Thyroid gland (tissue), 4 donors: ENCODE measurements around the gene NPC2. TPM values are rescaled to one million over a fixed set of nuclear protein-coding genes. Genes with fewer than 3 reads are reported as not detected.

ENCODE experiments used
- DNase-seq, 2 donors: peaks; one replicate each; pipeline ENCODE4 v3.0.0-alpha.2; 2019
- H3K27ac ChIP-seq, 3 donors: fragments of 200-600 bp; sonication (generic); 1 replicate in 2 of 3; 2 replicates in 1 of 3; pipeline ENCODE4 v1.5.1; 2016 to 2019; ENCODE audit warnings: mild to moderate bottlenecking in 1 of 3, moderate library complexity in 1 of 3
- H3K27me3 ChIP-seq: fragments of 200-600 bp; sonication (generic); one replicate; pipeline ENCODE4 v1.5.1; 2019
- H3K36me3 ChIP-seq, 2 donors: fragments of 200-600 bp; sonication (generic); one replicate each; pipeline ENCODE4 v1.5.1; 2016 to 2019
- H3K4me1 ChIP-seq, 2 donors: fragments of 200-600 bp; sonication (generic); one replicate each; pipeline ENCODE4 v1.5.1; 2017 to 2019
- H3K4me3 ChIP-seq, 3 donors: fragments of 200-600 bp; sonication (generic); replicated peaks in 1 of 3; 1 replicate in 2 of 3; 2 replicates in 1 of 3; pipeline ENCODE4 v1.5.1; 2016; ENCODE audit warnings: mild to moderate bottlenecking in 1 of 3
- H3K9me3 ChIP-seq: fragments of 200-600 bp; sonication (generic); one replicate; pipeline ENCODE4 v1.5.1; 2017
- POLR2A ChIP-seq, 2 donors: fragments of 450-650 bp; IDR thresholded peaks; one replicate each; pipeline ENCODE4 v1.6.1; 2017; ENCODE audit warnings: antibody characterized with exemption in 2 of 2, mild to moderate bottlenecking in 2 of 2, moderate library complexity in 1 of 2
- WGBS, 2 donors: methylation state at CpG; one replicate each; pipeline ENCODE4 v1.1.5; 2017; 5-methylcytosine and 5-hydroxymethylcytosine counted together
- intact Hi-C: fragments of 100-400 bp; cut with DNase I; formaldehyde crosslinking; loops from one replicate; pipeline ENCODE4 v1.15.1; 2023
- total RNA-seq, 4 donors: library from RNA; depleted of rRNA; stranded (reverse); fragments of >200 nt; gene quantifications; one replicate each; pipeline ENCODE4 v1.2.3, GENCODE V29; 2016
- TF ChIP-seq, protein P1 (sequence below), 6 experiments: fragments of 200-600 bp in 3 of 6; fragments of 450-650 bp in 3 of 6; sonication (generic) in 3 of 6; IDR thresholded peaks; one replicate each; pipeline ENCODE4 v1.5.1; 2016 to 2019; ENCODE audit warnings: antibody characterized with exemption in 6 of 6, mild to moderate bottlenecking in 2 of 6, inconsistent platforms in 1 of 6, moderate library complexity in 1 of 6

Gene NPC2
- total RNA-seq, 4 donors from 2014 or later = 583 to 1,617 (median 793) TPM

GRCh38 chr14:74525361-74525851 is 32.3 kb upstream of the NPC2 start:
- no peaks in the 10 kb centered on the region for H3K36me3 ChIP-seq
- no peaks in the 10 kb centered on the region for H3K27me3 ChIP-seq
- WGBS, 2 donors = 30 to 34% methylated on average over 4 of the region's 4 CpGs
- H3K4me3 ChIP-seq = no peak overlapping the region
- intact Hi-C loops = no loop called here
- TF ChIP-seq, protein P1, sequence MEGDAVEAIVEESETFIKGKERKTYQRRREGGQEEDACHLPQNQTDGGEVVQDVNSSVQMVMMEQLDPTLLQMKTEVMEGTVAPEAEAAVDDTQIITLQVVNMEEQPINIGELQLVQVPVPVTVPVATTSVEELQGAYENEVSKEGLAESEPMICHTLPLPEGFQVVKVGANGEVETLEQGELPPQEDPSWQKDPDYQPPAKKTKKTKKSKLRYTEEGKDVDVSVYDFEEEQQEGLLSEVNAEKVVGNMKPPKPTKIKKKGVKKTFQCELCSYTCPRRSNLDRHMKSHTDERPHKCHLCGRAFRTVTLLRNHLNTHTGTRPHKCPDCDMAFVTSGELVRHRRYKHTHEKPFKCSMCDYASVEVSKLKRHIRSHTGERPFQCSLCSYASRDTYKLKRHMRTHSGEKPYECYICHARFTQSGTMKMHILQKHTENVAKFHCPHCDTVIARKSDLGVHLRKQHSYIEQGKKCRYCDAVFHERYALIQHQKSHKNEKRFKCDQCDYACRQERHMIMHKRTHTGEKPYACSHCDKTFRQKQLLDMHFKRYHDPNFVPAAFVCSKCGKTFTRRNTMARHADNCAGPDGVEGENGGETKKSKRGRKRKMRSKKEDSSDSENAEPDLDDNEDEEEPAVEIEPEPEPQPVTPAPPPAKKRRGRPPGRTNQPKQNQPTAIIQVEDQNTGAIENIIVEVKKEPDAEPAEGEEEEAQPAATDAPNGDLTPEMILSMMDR (IDR thresholded peaks at IDR 0.05) = no peak
- TF ChIP-seq POLR2A (IDR thresholded peaks at IDR 0.05) = no peak
- DNase-seq = peak; percentile 60 to 69
- no peaks in the 10 kb centered on the region for H3K9me3 ChIP-seq
- H3K4me1 ChIP-seq = peaks cover 35 to 41% of the 10 kb centered on the region in 2 donors
- peak overlapping the region; percentile 88 to 92 (median 91) for H3K27ac ChIP-seq

- Histone ChIP-seq H3K36me3 (no peaks in the 10 kb centered on the region), H3K27ac (peak overlapping the region; percentile 88 to 92 (median 91)), H3K27me3 (no peaks in the 10 kb centered on the region), H3K4me3 (no peak overlapping the region), H3K9me3 (no peaks in the 10 kb centered on the region), H3K4me1 (peaks cover 35 to 41% of the 10 kb centered on the region in 2 donors)
- peak; percentile 75 to 87 for DNase-seq
- intact Hi-C loops = no loop called here
- TF ChIP-seq, protein P1 (IDR thresholded peaks at IDR 0.05) = no peak
- TF ChIP-seq POLR2A (IDR thresholded peaks at IDR 0.05) = no peak
Observed at GRCh38 chr14:74524812-74525135, 31.7 kb upstream of the NPC2 start.

- WGBS, 2 donors = 39 to 61% methylated on average over 11 of the region's 14 CpGs
- Histone ChIP-seq H3K4me3 (no peak overlapping the region), H3K4me1 (peaks cover 35 to 41% of the 10 kb centered on the region in 2 donors), H3K27ac (peak overlapping the region; percentile 88 to 92 (median 91)), H3K9me3 (no peaks in the 10 kb centered on the region), H3K36me3 (no peaks in the 10 kb centered on the region), H3K27me3 (no peaks in the 10 kb centered on the region)
- TF ChIP-seq POLR2A (IDR thresholded peaks at IDR 0.05) = no peak
- TF ChIP-seq, protein P1 (IDR thresholded peaks at IDR 0.05) = no peak
- intact Hi-C loops = no loop called here
- DNase-seq = peak; percentile 88 to 92
Observed at GRCh38 chr14:74524076-74524811, 31.1 kb upstream of the NPC2 start.

GRCh38 chr14:74522740-74523139 is 29.6 kb upstream of the NPC2 start:
- H3K4me1 ChIP-seq = peaks cover 35 to 38% of the 10 kb centered on the region in 2 donors
- H3K9me3 ChIP-seq = no peaks in the 10 kb centered on the region
- no peaks in the 10 kb centered on the region for H3K27me3 ChIP-seq
- DNase-seq = no peak
- WGBS, 2 donors = 95 to 100% methylated on average over 1 to 7 of the region's 7 CpGs
- intact Hi-C loops = no loop called here
- no peak overlapping the region for H3K4me3 ChIP-seq
- peak overlapping the region in 2 of 3 donors; percentile 12 to 91 for H3K27ac ChIP-seq
- TF ChIP-seq, protein P1 (IDR thresholded peaks at IDR 0.05) = no peak
- TF ChIP-seq POLR2A (IDR thresholded peaks at IDR 0.05) = no peak
- H3K36me3 ChIP-seq = peaks cover 3 to 4% of the 10 kb centered on the region in 2 donors

GRCh38 chr14:74521756-74522155 is 28.7 kb upstream of the NPC2 start:
- intact Hi-C loops = no loop called here
- H3K27ac ChIP-seq = peak overlapping the region in 1 of 3 donors; percentile 91
- H3K36me3 ChIP-seq = peaks cover 3 to 4% of the 10 kb centered on the region in 2 donors
- TF ChIP-seq POLR2A (IDR thresholded peaks at IDR 0.05) = no peak
- TF ChIP-seq, protein P1 (IDR thresholded peaks at IDR 0.05) = no peak
- DNase-seq = no peak
- WGBS, 2 donors = 90 to 95% methylated on average over 10 of the region's 10 CpGs
- no peaks in the 10 kb centered on the region for H3K9me3 ChIP-seq
- no peaks in the 10 kb centered on the region for H3K27me3 ChIP-seq
- H3K4me1 ChIP-seq = peaks cover 32 to 37% of the 10 kb centered on the region in 2 donors
- H3K4me3 ChIP-seq = no peak overlapping the region
